HG03575 (cell line): ENCODE data around the gene RELA.
"Not testable (repeated sequence)": the region's sequence is repeated elsewhere in the genome, so short reads cannot be mapped to it uniquely, and the experiment has no call there.

Experiments used
- ATAC-seq: cut with Tn5 transposase; IDR thresholded peaks from one replicate; pipeline ENCODE4 v1.9.1; 2021; ENCODE audit not compliant: unreplicated experiment, insufficient number of reproducible peaks, low FRiP score; ENCODE audit errors: extremely low read depth

Gene RELA

DNA sequence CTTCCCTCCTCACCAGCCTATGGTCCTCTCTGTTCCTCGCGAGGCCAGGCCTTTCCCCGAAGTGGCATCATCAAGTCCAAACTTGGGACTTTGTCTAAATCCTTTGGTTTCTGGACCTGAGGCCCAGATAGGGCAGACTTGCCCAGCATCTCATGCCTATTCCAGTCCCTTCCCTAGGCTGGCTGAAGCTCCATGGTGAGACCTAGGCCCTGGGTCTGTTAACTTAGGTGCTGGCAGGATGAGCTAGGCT is 11.5 kb downstream of the RELA start:
- no peak for ATAC-seq

DNA sequence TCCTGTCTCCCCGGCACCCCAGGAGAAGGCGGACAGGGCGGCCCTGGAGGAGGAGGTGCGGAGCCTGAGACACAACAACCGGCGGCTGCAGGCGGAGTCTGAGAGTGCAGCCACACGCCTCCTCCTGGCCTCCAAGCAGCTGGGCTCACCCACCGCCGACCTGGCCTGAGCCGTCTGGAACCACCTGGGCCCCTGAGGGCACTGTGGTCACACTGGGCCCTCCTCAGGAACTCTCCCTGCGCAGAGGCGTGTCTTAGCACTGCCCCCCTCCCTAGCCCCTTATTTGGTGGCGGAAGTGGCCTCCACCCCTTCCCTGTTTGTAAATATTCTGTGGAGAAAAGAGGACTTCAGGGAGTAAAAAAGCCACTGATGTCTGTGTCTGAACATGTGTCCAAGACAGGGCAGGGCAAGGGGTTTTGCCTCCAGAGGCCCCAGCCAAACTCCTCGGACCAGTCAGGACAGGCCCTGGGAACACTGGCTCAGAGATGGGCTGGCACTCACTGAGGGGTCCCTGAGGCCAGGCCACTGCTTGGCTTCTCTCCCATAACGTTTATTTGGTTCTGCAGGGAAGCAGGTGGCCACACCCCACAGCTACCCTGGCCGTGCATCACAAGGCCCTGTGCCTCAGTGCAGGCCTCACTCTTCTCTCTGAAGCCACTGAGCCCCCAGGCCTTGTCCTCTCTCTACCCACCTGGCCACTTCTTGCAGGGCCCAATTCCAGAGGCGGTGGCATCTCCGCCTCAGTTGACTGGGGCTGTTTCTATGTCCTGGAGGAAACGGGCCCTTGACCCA is 12.0 kb downstream of the RELA start:
- ATAC-seq, result no peak

DNA sequence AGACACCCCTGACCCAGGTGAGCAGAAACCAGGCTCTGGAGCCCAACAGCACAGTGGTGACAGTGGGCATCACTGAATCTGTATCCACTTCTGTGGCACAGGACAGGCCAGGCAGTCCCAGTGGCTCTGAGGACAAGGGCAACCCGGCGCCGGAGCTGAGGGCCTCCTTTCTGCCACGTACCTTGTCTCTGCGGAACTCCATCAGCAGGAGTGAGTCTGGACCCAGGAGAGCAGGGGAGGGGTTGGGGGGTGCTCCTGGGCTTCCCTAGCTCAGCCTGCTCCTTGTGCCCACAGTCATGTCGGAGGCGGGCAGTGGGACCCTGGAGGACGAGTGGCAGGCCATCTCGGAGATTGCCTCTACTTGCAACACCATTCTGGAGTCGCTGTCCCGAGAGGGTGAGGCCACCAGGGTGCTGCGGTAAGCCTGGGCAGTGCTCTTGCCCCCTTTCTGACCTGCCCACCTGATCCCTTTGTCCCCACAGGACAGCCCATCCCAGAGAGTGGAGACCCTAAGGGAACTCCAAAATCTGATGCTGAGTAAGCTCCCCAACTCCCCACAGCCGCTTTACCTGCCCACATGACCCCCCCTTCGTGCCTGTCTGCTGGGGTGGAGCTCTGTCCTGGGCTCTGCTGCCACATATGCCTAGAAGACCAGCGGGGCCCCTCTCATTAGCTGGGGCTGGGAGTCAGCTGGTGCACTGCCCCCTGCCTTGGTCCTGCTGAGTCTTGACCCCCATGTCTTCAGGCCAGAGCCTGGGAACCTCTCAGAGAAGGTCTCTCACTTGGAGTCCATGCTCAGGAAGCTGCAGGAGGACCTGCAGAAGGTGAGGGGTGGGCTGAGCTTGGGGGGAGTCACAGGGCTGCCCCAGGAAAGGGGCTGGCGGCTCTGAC is 12.8 kb downstream of the RELA start:
- ATAC-seq, result no peak

DNA sequence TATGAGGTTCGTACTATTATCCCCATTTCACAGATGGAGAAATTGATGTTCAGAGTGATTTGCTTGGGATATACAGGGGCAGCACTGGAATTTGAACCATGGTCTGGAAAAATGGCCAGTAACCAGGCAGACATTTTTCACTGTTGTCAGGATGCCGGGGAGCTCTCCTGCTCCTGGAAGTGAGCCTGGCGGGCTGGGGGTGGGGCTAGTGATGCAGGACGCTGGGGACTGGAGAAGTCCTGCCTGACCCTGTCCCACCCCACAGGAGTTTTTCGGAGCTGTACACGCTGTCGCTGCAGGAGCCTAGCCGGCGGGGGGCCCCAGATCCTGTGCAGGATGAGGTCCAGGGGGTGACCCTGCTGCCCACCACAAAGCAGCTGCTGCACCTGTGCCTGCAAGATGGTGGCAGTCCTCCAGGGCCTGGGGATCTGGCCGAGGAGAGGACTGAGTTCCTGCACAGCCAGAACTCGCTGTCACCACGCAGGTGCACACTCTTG is 13.7 kb downstream of the RELA start:
- no peak for ATAC-seq

DNA sequence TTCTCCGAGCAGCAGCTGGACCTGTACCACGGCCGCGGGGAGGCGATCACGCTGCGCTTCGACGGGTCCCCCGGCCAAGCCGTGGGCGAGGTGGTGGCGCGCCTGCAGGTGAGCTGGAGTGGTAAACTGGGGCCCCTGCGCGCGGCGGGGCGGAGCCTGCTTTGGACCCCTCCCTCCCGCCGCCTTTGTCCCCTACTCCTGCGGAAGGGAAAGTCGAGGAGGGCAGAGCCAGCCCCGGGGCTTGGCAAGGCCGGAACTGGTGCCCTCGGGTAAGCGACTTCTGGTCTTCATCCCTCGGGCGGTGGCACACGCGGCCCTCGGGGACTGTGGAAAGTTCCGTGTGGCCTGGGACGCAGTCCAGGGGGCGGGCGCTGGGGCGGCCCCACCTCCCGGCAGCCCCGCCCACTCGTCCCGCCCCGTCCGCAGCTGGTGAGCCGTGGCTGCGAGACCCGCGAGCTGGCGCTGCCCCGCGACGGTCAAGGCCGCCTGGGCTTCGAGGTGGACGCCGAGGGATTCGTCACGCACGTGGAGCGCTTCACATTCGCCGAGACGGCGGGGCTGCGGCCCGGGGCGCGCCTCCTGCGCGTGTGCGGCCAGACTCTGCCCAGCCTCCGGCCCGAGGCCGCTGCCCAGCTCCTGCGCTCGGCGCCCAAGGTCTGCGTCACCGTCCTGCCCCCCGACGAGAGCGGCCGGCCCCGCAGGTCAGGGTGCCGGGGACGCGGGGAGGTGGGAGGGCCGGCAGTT is 15.6 kb downstream of the RELA start:
- no peak for ATAC-seq

DNA sequence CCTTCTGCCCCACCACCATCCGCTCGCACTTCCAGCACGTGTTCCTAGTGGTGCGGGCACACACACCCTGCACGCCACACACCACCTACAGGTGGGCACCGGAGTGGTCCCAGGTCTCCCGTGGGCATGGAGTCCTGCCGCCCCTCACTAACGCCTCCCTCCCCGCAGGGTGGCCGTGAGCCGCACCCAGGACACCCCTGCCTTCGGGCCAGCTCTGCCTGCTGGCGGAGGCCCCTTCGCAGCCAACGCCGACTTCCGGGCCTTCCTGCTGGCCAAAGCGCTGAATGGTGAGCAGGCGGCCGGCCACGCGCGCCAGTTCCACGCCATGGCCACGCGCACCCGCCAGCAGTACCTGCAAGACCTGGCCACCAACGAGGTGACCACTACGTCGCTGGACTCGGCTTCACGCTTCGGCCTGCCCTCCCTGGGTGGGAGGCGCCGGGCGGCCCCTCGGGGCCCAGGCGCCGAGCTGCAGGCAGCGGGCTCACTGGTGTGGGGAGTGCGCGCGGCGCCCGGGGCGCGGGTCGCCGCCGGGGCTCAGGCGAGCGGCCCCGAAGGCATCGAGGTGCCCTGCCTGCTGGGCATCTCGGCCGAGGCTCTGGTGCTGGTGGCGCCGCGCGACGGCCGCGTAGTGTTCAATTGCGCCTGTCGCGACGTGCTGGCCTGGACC is 16.3 kb downstream of the RELA start:
- ATAC-seq, result no peak

DNA sequence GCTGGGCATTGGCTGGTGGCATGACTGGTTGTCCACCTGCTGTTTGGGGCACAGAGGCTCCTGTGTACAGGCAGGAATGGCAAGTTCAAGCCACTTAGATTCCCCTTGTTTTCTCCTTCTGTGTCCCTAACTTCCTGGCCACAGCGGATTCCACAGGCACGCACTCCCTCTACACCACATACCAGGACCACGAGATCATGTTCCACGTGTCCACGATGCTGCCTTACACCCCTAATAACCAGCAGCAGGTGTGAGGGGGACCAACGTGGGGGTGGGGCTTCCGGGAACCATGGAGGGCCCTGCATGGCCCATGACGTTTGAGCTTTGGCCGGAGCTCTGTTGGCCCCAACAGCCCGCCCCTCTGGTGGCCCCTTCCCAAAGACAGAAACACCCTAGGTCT is 17.0 kb downstream of the RELA start:
- no peak for ATAC-seq

DNA sequence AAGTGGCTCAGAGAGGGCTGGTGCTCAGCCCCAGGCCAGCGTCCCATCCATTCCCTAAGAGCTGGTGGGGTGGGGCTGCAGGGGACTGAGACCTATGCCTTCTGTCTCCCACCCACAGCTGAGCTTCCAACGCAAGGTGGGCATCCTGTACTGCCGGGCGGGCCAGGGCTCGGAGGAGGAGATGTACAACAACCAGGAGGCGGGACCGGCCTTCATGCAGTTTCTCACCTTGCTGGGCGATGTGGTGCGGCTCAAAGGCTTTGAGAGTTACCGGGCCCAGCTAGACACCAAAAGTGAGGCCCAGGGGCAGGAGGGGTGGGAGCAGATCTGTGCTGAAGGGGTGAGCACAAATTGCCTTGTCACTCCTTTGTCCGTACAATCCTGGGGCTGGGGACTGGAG is 17.9 kb downstream of the RELA start:
- ATAC-seq, result no peak

DNA sequence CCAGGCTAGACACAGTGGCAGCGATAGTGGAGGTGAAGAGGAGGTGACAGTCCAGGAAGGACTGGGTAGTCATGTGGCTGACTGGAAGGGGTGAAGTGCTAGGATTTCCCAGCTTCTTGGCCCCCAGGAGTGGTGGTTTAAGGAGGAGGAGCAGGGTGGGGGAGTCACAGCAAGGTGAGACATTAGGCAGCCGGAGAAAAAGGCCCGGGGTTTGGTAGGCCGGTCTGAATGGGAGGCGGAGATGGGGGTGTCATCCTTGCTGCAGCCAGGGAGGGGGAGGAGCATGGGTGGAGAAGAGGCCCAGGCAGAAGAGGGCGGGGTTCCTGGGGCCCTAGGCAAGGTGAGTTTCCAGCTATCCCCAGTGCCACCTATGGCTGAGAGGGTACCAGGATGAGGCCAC is 18.7 kb downstream of the RELA start:
- no peak for ATAC-seq

DNA sequence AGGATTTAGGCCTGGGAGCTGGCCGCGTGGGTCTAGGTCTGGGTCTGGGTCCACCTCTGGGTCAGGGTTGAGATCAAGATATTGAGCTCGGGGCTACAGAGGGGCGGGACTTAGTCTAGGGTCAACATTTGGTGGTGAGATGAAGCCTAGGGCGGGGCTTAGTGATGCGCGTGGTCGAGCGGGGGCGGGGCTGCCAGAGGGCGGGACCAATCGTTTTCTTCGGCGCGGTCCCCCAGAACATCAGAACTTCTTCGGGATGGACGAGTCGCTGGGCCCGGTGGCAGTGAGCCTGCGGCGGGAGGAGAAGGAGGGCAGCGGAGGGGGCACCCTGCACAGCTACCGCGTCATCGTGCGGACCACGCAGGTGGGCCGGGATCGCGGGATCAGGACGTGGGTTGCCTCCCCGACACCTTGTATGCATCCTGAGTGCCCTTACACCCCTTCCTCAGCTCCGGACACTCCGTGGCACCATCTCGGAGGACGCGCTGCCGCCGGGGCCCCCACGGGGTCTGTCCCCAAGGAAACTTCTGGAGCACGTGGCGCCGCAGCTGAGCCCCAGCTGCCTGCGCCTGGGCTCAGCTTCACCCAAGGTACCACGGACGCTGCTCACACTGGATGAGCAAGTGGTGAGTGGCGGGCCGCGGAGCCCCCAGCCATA is 20.6 kb downstream of the RELA start:
- ATAC-seq, result no peak

DNA sequence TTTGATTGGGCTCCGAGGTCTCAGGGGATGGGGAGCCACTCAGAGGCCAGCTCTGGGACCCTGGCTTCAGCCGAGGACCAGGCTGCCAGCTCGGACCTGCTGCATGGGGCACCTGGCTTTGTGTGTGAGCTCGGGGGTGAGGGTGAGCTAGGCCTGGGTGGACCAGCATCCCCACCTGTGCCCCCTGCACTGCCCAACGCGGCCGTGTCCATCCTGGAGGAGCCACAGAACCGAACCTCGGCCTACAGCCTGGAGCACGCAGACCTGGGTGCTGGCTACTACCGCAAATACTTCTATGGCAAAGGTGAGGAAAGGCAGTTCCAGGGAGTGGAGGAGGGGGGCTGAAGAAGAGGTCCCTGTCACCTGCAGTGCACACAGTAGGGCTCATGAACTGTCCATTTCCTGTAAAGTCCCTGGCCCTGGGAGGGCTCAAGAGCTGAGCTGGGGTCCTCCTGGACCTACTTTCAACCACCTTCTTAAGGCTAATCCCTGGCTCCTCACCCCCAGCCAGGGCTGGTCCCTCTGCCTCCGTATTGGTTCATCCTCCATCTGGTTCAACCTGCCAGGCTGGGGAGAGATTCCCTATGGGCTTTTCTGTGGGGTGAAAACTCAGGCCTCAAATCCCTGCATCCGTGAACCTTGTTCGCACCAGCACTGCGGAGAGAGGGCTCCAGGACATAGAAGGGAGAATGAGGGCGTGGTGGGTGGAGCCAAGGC is 21.3 kb downstream of the RELA start:
- ATAC-seq, result no peak

DNA sequence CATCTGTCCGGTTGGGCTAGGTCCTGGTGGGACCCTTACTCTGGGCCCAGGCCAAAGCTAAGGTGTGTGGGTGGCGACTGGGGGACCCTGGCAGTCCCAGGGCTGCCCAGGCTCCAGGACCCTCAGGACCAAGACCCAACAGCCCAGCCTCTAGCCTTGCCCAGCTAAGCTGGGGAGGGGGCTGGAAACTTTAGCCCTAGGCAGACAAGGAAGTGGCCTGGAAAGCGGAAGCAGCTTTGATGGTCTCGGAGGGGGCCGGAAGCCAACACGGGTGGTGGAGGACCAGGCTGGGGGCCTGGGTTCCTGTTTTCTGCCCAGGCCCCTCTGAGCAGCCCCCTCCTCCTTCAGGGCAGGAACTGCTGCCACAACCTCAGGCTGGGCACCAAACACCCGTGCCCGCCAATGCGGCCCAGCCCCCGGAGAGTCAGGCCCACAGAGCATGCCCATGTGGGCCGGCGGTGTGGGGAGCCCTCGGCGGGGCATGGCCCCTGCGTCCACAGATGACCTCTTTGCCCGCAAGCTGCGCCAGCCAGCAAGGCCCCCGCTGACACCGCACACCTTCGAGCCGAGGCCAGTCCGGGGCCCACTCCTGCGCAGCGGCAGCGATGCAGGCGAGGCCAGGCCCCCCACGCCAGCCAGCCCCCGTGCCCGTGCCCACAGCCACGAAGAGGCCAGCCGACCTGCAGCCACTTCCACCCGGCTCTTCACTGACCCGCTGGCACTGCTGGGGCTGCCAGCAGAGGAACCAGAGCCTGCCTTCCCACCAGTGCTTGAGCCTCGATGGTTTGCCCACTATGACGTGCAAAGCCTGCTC is 22.0 kb downstream of the RELA start:
- ATAC-seq, result no peak

DNA sequence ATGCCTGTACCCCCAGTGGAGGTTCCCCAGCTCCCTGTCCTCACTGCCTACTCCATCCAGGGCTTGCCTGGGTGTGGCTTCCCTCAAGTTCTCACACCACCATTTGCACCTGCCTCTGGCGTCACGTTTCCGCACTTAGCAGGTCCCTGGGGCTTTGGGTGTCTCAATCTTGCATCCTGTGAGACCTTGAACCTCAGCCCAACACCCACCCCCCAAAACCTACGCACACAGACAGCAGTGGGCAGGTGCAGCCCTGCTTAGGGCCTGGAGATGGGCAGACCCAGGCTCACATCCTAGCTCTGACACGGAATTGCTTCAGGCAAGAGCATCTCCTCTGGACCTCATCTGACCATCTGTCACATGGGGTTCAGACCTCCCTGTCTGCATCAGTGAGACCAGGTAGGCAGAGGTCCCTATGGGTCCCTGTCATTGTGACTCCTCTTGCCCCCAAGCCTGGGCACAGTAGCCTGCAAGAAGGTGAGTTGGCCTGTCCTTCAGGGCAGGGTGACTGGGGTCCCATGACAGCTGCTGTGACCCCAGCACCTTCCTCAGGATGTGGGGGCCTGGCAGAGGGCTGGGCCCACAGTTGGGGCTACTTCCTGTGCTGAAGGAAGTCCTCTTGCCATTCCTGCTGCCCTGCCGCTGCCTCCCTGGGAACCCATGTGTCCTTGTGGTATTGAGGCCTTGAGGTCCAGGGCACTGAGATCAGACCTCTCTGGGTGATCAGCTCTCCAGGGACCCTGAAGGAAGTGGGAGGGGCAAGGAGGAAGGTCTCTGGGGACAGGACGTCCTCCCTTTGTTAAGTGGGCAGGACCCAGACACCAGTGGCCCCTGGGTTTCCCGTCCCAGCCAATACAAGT is 22.9 kb downstream of the RELA start:
- ATAC-seq, result no peak

DNA sequence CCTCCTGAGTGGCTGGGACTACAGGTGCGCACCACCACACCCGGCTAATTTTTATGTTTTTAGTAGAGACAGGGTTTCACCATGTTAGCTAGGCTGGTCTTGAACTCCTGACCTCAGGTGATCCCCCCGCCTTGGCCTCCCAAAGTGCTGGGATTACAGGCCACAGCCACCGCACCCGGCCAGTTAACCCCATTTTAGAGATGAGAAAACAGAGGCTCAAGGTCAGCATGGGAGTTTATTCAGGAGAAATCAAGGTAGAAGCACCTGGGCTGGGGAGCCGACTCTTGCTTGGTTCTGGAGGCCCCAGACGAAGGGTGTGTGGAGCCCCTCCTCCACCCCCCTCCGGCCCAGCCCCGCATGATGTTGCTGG is 23.5 kb downstream of the RELA start:
- not testable (repeated sequence) for ATAC-seq

DNA sequence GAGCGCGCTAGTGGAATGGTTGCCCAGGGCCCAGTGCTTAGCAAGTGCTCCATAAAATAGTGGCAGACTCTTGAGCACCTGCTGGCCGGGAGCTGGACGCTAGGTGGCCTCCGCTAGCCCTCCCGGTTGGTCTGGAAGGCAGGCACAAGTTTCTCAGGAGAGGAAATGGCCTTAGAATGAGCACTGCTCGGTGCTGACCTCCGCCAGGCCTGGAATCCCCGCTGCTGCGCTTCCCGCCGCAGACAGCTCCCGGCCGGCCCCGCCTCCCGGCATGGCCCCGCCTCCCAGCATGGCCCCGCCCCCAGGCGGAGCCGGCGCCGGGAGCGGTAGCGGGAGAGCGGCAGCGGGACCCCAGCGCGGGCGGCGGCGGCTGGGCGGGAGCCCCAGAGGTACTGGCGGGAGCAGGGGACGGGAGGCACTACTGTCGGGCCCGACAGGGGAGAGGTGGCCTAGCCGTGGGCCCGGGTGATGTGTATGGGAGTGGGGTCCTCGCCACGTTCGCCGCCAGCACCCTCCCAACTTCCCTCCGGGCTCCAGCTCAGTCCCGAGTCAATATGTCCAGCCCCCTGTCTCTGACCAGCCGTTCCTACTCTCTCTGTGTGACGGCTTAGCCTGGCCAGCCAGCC is 24.8 kb downstream of the RELA start, which contains the start of gene SIPA1:
Gene SIPA1, plus strand, starts transcription at position 308 of the 626 bp plus-strand sequence. CDS start 2,821 bp downstream, outside the sequence.
- no peak for ATAC-seq

DNA sequence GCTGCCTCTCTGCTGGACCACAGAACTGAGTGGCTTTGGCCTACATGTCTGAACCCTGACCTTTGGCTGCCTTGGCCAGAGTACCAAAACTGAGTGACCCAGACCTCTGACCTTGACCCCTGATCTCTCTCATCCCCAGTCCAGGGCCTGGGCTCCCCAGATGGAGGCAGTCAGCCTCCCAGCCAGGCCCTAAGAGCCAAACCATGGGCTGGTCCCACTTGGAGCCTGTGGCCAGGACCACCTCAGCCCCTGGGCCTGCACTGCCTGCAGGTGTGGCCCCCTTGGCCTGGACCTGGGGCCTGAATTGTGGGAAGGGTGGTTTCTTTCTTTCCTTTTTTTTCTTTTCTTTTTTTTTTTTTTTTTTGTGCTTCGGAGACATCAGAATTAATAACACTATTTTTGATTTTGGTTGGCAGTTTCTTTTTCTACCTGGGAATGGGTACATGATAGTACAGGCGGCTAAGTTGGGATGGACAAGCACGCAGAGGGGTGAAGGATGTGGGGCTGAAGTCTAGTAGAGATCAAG is 25.6 kb downstream of the RELA start:
- no peak for ATAC-seq
